ENCODE results near the gene AKR1C1.

GRCh38 chr10:4998671-4999070, 35.5 kb downstream of the AKR1C1 start:
- TF ChIP-seq SUZ12 (IDR thresholded peaks at IDR 0.05): no peak
- TF ChIP-seq ARNT (IDR thresholded peaks at IDR 0.05): no peak
- TF ChIP-seq FOXA1 (IDR thresholded peaks at IDR 0.05): no peak

Measured in HEK293T (cell line).